HT1080 (cell line): ENCODE data around the gene IGHMBP2. TPM values are rescaled to one million over a fixed set of nuclear protein-coding genes. Genes with fewer than 3 reads are reported as not detected.
"Not testable (repeated sequence)": the region's sequence is repeated elsewhere in the genome, so short reads cannot be mapped to it uniquely, and the experiment has no call there.

ENCODE experiments used
- DNase-seq: peaks from one replicate; pipeline ENCODE4 v3.0.0-alpha.2; 2015; ENCODE audit warnings: low read depth
- polyA plus RNA-seq, 2 experiments: library from polyadenylated mRNA; depleted of rRNA; stranded (reverse); fragments of >200 nt; gene quantifications; 2 replicates each; pipeline ENCODE4 v1.2.3, GENCODE V29; 2015
- total RNA-seq: library from RNA; depleted of rRNA; stranded (reverse); fragments of >200 nt; shearing (Covaris generic); gene quantifications from 2 replicates; pipeline ENCODE4 v1.2.3, GENCODE V29; 2014; rRNA removed

Gene IGHMBP2
- total RNA-seq = 6.6 and 8.5 TPM in 2 replicates
- 5.3 and 6.7 TPM in 2 replicates for polyA plus RNA-seq (2015; cell fraction: cytosol; rRNA removed)
- polyA plus RNA-seq (2015; cell fraction: nucleus; rRNA removed) = 17.2 and 19.7 TPM in 2 replicates

DNA sequence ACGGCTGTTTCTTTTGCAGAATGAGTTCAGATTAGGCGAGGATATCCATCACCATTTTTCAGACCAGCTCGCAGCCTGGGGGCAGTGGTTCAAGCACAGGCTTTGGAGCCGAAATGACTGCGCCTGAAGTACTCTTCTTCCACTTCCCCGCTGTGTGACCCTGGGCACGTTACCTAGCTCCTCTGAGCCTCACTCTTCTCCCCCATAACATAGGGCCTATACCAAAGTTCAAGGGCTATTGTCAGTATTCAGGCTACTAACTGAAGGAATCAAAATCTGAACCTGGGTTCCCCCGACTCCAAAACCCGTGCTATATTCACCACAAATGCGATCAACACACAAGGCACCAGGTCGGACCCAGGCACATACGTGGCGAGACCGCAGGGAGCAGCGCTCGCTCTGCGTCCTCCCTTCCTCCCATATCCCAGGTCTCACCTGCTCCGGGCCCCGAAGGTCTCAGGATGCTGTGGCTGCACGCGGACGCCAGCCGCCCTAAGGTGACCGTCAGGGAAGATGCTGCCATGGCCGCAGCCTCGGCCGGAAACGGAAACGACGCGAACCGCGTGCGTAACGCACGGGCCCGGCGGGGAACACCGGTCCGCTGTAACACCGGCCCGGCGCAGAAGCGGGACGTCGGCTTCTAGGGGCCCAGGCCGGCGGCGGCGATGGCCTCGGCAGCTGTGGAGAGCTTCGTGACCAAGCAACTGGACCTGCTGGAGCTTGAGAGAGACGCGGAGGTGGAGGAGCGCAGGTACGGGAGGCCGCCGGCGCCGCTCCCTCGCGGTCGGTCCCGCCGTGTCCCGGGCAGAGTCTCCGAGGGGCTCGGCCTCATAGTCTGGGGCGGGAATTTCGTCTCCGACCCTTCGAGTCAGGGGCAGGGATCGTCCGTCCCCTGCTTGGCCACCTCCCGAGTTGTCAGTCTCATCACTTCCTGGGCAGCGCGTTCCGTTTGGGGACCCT lies at the start of gene IGHMBP2, which contains the start of gene MRPL21:
TSS of gene IGHMBP2 (plus strand) at position 604 of the 960 bp plus-strand sequence. CDS start at position 666, 62 bp downstream.
TSS of gene MRPL21 (minus strand) at position 545 of the 960 bp plus-strand sequence. CDS start at position 523, 22 bp downstream.
- peak; percentile 74 for DNase-seq

DNA sequence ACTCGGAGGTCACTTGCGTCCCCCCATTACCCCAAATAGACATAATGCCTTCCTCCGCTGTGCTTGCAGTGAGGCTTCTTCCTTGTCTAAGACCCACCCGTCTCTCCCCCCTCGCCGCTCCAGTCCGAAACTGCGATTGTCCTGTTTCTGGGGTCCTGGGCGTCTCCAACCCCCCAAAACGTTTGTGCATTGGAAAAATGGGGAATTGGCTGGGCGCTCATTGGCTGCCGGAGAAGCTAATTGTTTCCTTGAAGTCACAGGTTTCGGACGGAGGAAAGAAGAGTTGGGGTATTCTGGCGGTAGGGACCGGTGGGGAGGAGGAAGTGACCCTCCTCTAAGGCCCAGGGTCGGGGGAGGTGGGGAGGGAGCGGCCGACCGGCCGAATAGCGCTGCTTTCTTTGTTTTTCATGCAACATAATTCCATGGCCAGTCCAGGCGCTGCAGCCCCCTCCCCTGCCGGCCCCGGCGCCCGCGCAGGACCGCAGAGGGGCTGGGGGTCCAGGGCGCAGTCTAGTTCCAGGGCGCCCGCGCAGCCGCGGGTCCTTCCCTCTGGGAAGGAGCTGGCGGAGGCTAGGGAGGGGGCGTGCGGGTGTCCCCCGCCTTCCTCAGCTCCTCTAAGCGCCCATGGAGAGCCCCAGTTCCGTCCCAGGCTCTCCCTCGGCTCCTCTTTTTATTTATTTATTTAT lies 49.3 kb upstream of the IGHMBP2 start:
- DNase-seq = no peak

DNA sequence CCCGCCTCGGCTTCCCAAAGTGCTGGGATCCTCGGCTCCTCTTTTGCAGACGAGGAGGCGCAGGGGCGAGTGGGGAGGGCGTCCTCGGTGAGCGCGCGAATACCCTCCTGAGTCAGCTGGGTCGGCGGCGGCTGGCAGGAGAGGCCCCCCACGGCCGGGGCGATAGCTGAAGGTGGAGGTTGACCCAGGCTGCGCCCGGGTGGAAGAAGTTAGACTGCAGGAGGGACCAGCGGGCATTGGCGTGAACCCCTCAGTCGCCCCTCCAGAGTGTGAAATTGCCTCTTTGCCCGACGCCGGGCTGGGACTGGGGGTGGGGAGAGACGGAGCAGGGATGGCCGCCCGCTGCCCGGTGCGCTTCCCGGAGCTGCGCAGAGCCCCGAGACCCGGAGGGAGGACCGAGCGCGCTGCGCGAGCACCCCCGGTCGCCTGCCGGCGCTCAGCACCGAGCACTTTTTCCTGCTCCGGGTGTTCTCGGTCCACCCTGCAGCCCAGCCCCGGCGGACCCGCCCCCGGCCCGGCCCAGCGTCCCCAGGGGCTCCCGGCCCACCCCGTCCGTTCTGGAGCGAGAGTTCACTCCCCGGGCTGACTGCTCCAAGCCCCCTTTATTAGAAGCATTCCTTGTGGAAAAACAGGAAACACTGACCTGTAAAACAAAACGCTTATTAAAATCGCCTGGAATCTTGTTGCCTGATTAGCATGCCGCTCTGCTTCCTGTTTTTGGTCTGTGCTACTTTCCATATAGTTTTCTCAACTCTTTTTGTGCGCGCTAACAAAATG lies 48.3 kb upstream of the IGHMBP2 start:
- no peak for DNase-seq

DNA sequence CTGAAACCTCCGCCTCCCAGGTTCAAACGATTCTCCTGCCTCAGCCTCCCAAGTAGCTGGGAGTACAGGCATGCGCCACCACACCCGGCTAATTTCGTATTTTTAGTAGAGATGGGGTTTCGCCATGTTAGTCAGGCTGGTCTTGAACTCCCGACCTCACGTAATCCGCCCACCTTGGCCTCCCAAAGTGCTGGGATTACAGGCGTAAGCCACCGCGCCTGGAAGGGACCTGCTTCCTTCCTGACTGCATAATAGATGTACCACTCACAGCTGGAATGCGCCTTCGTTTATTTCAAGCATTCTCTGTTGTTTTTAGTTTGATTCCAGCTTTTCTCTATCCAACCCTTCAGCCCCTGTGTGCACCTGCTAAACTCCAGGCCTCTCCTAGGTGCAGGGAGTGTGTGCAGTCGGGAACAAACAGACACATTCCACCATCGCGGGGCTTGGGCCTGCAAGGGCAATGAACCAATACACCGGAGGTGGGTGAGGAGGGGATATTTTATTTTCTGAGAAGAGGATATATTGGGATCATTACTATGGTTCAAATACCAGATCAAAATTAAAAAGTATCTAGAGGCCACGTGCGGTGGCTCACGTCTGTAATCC lies 47.2 kb upstream of the IGHMBP2 start:
- DNase-seq = not testable (repeated sequence)

DNA sequence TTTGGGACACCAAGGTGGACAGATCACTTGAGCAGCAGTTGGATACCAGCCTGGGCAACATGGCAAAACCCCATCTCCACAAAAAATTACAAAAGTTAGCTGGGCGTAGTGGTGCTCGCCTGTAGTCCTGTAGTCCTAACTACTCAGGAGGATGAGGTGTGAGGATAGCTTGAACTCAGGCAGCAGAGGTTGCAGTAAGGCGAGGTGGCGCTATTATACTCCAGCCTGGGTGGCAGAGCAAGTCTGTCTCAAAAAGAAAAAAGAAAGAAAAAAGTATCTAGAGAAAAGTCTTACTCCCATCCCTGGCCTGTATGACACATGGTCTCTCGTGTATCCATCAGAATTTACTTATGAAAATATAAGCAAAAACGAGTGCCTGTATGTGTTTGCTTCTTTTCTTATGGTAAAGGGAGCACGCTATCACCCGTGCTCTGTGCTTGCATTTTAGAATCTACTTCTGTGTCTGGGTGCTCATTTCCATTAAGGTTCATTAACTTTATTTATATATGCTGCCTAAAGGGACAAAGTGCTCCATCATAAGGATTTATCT lies 46.6 kb upstream of the IGHMBP2 start:
- DNase-seq = no peak

DNA sequence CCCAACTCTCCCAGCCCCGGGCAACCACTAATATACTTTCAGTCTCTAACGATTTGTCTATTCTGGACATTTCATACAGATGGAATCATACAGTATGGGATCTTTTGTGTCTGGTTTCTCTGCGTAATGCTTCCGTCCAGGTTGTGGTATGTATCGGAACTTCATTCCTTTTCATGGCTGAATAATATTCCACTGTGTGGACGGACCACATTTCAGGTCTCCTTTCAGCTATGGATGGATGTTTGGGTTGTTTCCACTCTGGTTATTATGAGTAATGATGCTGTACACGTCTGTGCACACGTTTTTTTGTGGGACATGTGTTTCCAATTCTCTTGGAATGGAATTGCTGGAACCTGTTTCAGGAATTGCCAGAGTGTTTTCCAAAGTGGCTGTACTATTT lies 44.6 kb upstream of the IGHMBP2 start:
- DNase-seq = no peak

DNA sequence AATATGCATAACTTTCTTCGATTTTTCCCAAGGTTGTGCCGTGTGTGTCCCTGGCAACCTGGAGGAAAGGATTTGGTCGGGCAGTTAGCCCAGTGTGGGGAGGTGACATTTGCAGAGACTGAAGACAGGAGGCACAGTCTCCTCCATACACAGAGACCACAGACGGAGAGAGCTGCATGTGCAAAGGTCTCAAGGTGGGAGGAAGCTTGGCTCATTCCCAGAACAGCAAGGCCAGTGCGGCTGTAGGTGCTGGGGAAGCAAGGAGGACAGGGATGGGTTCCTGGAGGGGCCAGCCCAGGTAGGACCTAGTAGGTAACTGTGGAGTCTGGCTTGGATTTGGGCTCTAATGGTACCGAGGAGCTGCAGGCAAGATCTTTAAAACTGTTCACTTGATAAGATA lies 41.3 kb upstream of the IGHMBP2 start:
- DNase-seq = no peak

DNA sequence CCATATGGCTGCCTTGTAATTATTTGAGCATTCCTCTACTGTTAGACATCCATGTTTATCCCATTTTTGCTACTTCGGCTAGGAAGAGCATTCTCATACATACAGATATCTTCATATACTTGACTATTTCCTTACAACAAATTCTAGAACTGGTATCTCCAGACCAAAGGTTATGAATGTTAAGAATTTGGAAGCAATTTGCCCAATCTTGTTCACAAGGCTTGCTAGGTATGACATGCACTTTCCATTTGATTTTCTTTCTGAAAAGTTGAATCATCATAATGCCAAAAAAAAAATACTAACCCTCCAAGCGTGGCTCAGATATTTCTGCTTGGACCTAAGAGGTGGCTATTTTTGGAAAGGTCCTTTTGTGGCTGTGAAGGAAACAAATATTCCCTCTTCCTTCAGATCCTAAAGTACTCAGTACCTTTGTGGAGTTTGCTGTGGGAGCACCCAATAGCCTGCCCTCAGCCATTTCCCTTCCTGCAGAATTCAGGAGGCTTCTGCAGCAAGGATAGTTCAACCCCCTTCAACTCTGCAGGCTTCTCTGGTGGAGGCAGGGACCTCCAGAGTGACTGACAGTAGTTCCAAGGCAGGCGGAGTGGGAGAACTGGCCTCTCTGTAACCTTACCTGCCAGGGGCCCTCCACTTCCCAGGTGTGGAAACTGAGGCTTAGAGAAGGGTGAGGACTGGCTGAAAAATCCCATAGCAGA lies 40.0 kb upstream of the IGHMBP2 start:
- no peak for DNase-seq

DNA sequence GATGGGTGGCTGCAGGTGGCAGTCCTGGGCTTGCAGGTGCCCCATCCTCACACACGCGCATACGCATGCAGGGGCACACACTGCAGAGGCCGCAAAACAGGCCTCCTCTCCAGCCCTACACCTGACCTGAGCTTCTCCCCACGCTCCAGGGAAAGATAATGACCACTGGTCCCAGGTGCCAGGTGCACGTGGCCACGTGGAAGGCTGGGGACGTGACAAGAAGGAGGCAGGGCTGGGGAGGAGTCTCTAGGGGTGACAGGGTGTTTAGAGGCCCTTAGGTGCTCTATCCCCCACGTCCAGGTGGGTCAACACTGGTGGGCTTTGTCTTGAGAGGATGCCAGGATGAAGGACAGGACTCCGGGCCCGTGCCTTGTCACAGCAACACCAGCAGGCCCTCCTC lies 38.5 kb upstream of the IGHMBP2 start:
- DNase-seq = no peak

DNA sequence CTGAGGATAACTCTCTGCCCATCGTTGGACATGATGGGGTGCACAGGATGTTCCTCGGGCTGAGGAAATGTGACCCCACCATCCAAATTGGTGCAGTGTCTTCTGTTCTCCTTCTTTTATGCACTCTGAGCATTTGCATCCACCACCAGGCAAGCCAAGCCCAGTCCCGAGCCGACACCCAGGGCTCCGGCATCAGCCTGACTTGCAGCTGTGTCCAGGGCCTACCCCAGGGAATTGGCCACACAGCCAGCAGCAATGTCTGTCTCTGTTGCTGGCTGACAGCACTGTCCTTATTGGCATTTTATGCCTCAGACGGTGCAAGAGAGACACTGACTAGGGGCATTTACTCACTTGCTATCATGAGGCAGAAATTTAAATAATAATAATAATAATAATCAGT lies 36.6 kb upstream of the IGHMBP2 start:
- DNase-seq = no peak

DNA sequence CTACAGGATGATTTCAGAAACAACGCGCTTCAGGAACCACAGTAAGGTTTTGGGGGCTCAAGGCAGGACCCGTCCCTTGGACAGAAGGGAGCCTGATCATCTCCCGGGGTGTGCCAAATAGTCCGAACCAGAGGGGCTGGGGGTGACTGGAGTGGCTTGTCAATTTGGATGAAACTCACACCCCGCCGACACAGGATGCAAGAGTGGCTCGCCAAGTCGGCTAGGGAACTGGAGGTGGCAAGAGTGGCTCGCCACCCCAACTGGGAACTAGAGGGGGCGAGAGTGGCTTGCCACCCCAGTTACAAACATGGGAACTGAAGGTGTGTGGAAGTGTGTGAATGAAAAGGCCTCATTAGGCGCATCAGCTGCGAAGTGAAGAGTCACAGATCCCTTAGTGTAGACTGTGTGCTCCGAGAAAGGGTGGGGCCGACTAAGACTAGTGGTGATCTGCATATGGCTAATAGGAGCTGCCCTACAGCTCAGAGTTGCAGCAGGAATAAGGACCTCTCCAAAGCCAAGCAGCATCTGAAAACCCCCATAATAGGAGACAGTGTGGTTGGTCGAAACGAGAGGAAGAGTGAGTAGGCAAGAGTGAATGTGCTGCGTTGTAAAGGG lies 35.4 kb upstream of the IGHMBP2 start:
- DNase-seq = no peak

DNA sequence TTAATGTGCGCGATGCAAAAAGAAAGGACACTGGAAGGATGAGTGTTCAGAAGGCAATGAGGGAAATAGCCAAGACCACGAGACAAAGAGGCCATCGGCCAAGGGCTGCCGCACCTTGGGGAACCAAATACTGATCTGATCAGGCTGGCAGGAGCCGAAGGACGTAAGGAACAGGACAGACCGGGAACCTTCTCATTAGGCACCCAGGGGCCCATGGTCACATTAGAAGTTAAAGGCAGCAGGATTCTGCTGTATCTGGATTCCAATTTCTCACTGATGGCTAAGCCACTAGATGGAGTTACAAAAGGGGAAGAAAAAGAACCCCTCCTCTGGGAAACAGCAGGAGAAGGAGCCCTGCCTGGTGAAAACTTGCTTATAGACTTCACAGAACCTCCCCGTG lies 33.2 kb upstream of the IGHMBP2 start:
- no peak for DNase-seq

DNA sequence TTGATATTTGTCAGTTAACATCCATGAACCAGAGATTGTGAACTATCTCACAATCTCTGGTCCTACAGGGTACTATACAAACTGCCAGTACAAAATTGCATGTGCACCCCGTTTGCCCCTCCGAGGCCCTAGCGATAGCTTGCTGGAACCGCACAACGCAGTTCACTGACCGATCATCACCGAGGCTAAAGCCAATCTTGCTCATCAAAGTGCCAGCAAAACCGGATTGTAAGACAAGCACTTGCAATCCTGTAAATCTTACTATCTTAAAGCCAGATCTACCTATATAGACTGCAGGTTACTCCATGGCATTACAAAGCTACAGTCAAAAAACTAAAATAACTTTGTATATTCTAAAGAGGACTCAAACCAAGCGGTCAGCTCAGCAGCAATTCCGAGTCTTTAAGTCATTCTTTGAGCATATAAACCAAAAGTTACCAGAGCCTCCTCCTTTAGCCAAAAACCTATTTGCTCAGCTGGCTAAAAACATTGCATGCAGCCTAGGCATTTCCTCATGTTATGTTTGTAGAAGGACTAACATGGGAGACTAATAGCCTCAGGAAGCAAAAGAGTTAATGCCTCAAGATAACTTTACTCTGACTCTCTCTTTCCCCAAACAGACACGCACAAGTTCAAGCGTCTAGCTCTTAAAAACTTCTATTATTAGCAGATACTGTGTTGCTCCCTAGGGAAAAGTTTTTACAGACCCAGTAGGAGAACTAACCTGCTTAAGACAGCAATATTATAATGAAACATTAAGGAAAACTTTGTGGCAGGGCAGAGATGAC lies 31.3 kb upstream of the IGHMBP2 start:
- no peak for DNase-seq

DNA sequence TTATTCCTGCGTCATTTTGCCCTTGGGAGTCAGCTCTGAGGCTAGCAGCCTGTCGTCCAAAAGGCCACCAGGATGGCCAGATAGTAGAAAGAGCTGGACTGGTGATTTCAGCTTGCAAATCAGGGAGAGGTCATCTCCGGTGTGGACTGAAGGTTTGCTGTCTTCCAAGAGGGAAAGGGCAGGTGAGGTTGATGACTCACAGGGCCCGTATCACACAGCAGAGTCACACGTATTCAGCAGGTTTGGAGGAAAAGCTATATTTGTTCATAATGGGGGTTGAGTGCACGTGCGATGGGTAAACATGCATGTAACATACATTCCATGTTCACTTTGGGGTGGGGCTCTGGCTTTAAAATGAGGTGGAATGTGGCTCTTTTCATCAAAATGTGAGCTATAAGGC lies 25.7 kb upstream of the IGHMBP2 start:
- DNase-seq = no peak

DNA sequence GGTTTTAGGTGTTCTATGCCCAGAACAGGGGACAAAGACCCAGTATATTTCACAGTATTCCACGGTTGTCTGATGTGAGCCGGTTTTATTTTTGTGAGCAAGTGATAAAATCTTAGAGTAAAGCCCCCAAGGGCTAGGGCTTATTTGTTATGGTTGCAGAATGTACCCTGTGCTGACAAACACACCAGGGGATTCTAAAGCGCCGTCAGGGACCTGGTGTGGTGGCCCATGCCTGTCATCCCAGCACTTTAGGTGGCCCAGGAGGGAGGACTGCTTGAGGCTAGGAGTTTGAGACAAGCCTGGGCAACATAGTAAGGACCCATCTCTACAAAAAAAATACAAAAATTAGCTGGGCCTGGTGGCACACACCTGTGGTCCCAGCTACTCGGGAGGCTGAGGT lies 22.8 kb upstream of the IGHMBP2 start:
- no peak for DNase-seq

DNA sequence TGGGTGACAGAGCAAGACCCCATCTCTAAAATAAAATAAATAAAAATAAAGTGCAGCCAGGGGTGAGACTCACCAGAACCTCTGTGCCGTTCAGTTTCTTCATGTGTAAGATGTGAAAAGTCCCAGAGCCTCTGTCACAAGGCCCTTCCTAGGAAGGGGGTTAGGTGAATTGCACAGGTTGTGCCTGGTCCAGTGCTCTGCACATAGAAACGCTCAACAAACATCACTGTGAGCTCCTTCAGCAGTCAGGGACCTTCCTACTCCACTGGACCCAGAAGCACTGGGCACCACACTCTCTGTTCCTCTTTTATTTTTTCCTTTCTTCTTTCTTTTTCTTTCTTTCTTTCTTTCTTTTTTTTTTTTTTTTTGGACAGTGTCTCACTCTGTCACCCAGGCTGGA lies 22.4 kb upstream of the IGHMBP2 start:
- no peak for DNase-seq

DNA sequence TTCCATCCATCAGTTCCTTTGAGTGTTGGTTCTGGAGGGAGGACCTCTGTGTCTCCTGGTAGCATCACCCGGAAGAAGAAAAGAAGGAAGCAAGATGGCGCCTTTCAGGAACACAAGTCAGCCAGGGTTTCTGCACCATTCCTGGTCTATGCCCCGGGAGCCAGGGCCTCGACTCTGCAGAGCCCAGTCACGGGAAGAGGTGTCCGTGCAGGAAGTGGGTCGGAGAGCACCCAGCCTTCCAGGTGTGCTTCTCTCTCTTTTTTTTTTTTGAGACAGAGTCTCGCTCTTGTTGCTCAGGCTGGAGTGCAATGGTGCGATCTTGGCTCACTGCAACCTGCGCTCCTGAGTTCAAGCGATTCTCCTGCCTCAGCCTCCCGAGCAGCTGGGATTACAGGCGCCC lies 21.3 kb upstream of the IGHMBP2 start:
- no peak for DNase-seq

DNA sequence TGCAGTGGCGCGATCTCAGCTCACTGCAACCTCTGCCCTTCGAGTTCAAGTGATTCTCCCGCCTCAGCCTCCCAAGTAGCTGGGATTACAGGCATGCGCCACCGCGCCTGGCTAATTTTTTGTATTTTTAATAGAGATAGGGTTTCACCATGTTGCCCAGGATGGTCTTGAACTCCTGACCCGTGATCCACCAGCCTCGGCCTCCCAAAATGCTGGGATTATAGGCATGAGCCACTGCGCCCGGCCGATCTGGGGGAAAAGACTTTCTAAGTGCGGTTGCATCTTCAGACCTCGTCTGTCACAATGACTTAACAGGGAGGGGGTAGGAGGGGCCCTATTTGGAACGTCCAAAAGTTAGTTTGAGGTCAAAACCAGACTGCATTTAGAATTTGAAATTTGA lies 18.9 kb upstream of the IGHMBP2 start:
- not testable (repeated sequence) for DNase-seq
